Measurements from ENCODE around the gene HS3ST3B1. TPM values are rescaled to one million over a fixed set of nuclear protein-coding genes. Genes with fewer than 3 reads are reported as not detected.

Gene HS3ST3B1
- 23.1 and 28.3 TPM in 2 replicates for total RNA-seq

GRCh38 chr17:14300575-14301278, at the start of gene HS3ST3B1:
TSS of gene HS3ST3B1 (plus strand) at chr17:14301081. CDS start at chr17:14301519, 438 bp downstream.

Other genes starting within 250 kb of the HS3ST3B1 start
- 18.4 and 20.1 TPM in 2 replicates for gene COX10, start 231.6 kb upstream of the HS3ST3B1 start, total RNA-seq
- gene CDRT15, start 64.2 kb upstream of the HS3ST3B1 start, total RNA-seq = not detected in 2 replicates

Data from subcutaneous preadipocyte (primary cell).